ENCODE data around the gene FMNL2.

Gene FMNL2

GRCh38 chr2:152548996-152549395 lies 214.0 kb downstream of the FMNL2 start:
- DNase-seq (ENCODE audit: low read depth in 2 of 2, low spot score in 1 of 2) = no peak

- no peak for DNase-seq (ENCODE audit: low read depth in 2 of 2, low spot score in 1 of 2)
Observed at GRCh38 chr2:152549423-152549822, 214.4 kb downstream of the FMNL2 start.

- no peak for DNase-seq (ENCODE audit: low read depth in 2 of 2, low spot score in 1 of 2)
Observed at GRCh38 chr2:152550386-152550785, 215.4 kb downstream of the FMNL2 start.

DNA sequence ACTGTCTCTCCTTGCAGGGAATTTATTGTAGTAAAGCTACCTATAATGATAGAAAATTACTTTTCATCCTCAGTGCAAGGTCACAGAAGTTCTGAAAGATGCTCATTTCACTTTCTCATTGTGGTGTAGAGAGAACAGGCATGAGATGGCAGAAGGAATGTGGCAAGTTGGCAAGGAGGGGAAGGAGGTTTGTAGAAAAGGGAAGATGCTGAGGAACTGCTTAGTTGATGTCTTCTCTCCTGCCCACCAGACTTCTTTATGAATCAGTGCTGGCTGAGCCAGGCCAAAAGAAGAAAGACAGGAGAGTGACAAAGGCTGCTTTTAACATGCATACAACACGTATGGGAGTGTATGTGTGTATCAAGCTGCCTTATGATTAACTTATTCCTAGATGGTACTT lies 217.9 kb downstream of the FMNL2 start:
- DNase-seq (ENCODE audit: low read depth in 2 of 2, low spot score in 1 of 2) = no peak

- DNase-seq (ENCODE audit: low read depth in 2 of 2, low spot score in 1 of 2) = no peak
Observed at GRCh38 chr2:152553518-152553917, 218.5 kb downstream of the FMNL2 start.

DNA sequence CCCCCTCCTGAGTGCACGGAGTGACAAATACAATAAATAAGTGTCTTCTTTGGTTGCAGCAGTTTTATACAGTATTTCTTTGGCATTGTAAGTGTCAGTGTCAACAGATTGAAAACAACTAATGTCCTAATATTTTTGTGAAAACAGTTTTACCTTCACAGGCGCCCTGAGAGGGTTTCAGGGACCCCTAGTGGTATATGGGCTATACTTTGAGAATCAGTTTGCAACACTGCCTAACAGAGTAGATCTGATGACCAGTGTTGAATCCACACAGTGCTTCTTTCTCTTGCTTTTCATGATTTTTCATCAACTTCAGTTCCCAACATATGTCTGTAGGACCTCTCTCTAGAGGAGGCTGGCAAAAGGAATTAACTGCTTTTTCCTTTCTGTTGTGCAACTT lies 220.1 kb downstream of the FMNL2 start:
- no peak for DNase-seq (ENCODE audit: low read depth in 2 of 2, low spot score in 1 of 2)

GRCh38 chr2:152556506-152556905 lies 221.5 kb downstream of the FMNL2 start:
- no peak for DNase-seq (ENCODE audit: low read depth in 2 of 2, low spot score in 1 of 2)

GRCh38 chr2:152557273-152557888 lies 222.4 kb downstream of the FMNL2 start:
- DNase-seq (ENCODE audit: low read depth in 2 of 2, low spot score in 1 of 2) = no peak

DNA sequence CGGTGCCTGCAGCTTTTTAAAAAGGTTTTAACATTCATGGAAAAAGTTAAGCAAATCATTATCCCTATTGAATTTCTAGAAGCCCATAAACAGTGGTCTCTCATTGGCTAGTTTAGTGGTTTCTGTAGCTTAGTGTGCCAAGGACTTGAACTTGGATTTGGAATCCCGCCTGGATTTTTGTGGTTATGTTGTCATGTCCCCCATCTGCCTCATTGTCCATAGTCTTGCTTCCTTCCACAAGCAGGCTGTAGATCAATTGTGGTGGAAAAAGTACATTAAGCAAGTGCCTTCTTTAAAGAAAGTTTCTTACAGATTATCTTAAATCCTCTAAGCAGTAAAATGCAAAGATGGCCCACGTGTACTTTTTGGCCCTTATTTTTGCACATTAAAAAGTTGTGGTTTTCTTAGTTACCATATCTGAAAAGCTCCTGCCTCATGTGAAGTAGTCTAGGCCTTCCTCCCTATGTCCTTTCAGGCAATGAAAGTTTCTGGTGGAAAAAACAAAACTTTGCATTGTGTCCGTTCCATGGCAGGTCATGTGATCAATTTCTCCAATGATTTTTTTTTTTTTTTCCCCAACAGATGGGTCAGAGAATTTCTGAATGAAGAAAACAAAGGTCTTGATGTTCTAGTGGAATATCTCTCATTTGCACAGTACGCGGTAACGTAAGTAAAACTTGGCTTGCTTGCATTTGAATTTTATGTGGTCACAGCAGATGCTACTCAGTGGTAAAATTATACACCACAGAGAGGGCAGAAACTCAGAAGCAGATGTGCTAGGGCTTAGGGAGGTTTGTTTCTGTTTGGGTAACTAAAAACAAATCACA lies 223.4 kb downstream of the FMNL2 start:
- DNase-seq (ENCODE audit: low read depth in 2 of 2, low spot score in 1 of 2) = no peak

DNA sequence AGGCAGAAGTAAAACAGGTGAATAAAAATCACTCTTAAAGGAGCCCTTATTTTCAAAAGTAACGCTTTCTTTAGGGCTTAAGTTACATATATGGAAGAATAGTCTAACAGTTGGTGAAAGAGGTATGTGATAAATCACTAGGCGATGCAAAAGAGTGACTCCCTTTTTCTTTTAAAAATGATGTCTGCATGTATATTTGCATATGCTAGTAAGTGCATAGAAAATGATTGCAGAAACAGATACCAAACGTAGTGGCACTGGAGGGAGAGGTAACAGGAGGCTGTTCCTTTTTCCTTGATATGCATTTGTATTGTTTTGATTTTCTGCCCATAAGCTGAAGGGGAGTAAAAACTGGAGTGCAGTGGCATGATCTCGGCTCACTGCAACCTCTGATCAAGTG lies 224.0 kb downstream of the FMNL2 start:
- no peak for DNase-seq (ENCODE audit: low read depth in 2 of 2, low spot score in 1 of 2)

DNA sequence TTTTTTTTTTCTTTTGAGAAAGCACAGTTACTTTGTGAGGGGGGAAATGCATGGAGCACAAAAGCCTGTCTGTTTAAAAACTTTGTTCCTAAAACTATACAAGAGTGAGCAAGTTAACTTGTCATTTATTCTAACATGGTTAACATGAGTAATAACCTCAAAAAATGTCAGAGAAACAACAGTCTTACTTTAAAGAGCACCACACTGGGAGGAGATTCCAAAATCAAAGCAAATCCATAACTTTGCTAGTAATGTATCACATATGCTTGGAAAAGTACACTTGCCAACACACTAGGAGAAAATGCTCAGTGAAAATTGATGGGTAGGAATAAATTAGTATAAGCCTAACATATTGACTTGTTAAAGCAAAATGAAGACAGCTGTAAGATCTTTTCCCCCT lies 225.2 kb downstream of the FMNL2 start:
- no peak for DNase-seq (ENCODE audit: low read depth in 2 of 2, low spot score in 1 of 2)

DNA sequence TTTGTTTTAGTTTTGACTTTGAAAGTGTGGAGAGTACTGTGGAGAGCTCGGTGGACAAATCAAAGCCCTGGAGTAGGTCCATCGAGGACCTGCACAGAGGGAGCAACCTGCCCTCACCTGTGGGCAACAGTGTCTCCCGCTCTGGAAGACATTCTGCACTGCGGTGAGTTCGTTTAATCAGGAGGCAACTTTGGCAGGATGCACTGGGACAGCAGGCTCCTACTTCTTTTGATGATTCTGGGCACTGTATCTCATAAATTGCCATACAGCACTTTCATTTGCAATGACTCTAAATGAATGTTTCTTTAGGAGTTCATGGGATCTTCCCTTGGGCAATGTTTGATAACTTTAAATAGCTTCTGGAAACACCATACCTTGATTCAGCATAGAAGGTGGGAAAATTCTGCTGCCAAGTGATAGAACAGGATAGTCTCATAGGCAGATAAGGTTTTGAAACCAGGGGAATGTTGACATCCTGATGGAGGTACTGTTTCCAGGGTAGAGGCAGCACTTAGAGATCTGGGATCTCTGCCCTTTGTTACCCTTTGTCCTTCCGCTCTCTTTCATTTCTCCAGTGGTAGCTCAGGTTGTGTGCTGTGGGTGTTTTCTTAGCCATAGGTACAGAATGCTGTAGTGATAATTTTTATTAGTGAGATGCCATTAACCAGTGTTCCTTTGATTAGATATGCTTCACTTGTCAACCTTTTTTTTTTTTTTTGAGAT lies 226.1 kb downstream of the FMNL2 start:
- DNase-seq (ENCODE audit: low read depth in 2 of 2, low spot score in 1 of 2) = no peak

DNA sequence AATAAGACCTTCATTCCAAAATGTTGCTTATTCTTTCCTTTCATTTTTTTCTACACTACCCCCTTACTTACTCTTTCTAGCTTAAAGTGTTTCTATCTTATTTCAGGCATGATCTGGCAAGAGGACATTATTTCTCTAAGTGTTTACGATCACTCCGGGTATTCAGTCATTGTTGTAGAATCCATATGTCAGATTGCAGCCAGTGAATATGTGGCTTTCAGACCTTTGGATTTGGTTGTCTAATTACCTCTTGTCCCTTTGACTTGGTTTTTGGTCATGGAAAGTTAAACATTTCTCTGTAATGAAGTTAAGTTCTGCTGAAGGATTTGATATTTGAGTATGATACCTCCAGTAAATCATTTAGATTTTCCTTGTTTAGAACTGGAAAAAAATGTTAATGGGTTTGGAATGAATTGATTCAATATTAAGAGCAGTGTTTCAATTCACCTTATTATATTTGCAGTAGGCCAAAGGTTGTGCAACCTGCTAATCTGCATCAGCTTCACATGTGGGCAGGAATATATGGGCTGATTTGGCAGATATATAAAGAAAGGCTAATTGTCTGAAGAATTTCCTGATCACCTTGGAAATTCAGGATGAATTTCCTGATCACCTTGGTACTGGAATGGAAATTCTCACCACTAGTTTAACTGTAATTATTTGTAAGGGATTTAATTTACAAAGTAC lies 227.4 kb downstream of the FMNL2 start:
- DNase-seq (ENCODE audit: low read depth in 2 of 2, low spot score in 1 of 2) = no peak

DNA sequence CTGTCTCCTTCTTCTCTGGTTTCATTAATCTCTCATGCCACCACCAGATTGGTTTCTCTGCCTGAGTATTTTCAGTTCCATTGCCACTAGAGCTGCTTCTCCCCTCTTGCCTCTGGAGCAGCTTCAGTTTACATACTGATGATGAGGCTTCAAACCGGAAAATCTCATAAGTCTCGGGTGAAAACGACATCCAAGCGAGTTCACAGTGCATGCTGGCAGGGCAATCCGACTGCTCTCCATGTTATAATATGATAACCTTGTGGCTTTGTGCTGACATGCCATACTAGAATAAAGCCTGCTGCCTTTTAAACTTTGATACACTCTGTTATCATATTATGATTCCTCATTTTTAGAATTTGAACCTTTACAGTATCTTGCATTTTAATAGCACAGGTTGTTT lies 228.8 kb downstream of the FMNL2 start:
- DNase-seq (ENCODE audit: low read depth in 2 of 2, low spot score in 1 of 2) = no peak

DNA sequence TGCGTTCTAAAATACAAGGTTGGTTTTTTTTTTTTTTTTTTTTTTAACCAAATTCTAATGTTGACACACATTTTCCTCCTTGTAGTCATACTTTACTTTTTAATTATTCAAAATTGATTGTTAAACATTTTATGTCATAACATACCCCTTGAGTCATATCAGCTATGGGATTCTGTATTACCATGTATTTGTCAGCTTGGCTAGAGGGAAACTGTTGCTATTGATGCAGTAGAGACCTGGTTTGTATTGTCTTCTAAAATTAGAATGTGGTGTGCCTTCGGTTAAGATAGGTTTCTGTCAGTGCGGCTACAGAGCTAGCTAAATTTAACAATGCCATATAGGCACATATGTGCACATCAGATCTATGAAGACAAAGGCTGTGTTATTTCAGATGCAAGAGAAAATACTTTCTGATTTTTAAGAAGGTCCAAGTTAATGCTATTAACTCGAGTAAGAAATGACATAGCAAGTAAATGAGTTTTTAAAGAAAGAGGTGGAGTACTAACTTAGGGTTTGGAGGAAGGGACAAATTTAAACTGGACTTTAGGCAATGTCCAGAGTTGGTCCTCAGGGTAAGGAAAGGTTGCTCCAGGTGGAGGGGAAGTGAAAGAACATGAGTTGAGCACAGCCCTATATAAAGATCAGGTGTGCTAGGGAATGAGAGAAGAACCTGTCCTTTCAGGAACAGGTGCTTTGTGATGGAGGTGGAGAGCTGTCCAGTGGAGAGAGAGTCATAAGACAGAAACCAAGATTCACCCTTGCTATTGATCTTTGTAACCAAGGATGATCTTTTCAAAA lies 230.0 kb downstream of the FMNL2 start:
- DNase-seq (ENCODE audit: low read depth in 2 of 2, low spot score in 1 of 2) = no peak

GRCh38 chr2:152565884-152566727 lies 231.1 kb downstream of the FMNL2 start:
- no peak for DNase-seq (ENCODE audit: low read depth in 2 of 2, low spot score in 1 of 2)

DNA sequence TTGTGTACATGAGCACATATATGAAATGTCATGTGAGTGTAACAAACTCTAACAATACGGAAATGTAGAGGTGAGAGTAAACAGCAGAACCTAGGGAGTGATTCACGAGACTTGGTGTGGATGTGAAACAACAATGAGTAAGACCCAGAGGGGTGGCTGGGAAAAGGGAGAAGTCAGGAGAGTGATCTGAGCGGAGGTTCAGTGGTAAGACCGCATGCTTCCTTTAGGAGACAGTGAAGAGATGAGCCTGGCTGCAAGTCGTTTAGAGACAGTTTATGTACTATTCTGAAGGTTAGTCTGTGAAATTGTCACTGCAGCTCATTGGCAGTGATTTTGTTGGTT lies 231.7 kb downstream of the FMNL2 start:
- DNase-seq (ENCODE audit: low read depth in 2 of 2, low spot score in 1 of 2) = no peak

DNA sequence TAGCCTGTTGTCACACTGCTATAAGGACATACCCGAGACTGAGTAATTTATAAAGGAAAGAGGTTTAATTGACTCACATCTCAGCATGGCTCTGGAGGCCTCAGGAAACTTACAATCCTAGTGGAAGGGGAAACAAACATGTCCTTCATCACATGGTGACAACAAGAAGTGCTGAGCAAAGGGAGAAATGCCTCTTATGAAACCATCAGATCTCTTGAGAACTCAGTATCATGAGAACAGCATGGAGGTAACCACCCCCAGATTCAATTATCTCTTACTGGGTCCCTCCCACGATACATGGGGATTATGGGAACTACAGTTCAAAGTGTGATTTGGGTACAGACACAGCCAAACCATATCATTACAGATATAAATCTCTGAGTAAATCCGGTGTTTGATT lies 233.6 kb downstream of the FMNL2 start:
- DNase-seq (ENCODE audit: low read depth in 2 of 2, low spot score in 1 of 2) = no peak

DNA sequence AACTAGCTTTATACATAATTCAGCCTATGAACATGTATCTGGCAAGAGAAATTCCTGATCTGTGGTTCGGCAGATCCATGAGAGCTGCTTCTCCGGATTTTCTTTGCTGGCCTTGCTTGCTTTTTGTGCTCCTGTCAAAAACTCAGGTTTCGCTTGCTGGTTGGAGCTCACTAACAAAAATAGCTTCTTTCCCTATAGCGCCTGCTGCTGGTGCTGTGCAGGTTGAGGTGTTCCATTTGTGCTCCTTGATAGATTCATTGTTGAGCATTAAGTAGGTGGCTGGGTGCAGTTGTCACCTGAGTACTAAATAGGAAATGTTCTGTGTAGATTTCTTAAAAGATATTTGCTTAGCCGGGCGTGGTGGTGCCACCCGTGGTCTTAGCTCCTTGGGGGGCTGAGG lies 234.2 kb downstream of the FMNL2 start:
- DNase-seq (ENCODE audit: low read depth in 2 of 2, low spot score in 1 of 2) = no peak

Data from stimulated activated CD8-positive, alpha-beta memory T cell treated with anti-CD3 and anti-CD28 coated beads, Interleukin-4, amount 100 ng/mL, for 4 hours (primary cell).